Activated CD8-positive, alpha-beta memory T cell treated with anti-CD3 and anti-CD28 coated beads for 1 hour (primary cell): ENCODE results near the gene SNRPA1.
A peak's percentile ranks its signal among the peaks of the same experiment; 100 is the strongest.

Experiments
- DNase-seq, 2 donors: peaks; one replicate each; pipeline ENCODE4 v3.0.0-alpha.2; 2020; ENCODE audit warnings: low read depth in 1 of 2; ENCODE audit errors: extremely low read depth in 1 of 2

Gene SNRPA1

DNA sequence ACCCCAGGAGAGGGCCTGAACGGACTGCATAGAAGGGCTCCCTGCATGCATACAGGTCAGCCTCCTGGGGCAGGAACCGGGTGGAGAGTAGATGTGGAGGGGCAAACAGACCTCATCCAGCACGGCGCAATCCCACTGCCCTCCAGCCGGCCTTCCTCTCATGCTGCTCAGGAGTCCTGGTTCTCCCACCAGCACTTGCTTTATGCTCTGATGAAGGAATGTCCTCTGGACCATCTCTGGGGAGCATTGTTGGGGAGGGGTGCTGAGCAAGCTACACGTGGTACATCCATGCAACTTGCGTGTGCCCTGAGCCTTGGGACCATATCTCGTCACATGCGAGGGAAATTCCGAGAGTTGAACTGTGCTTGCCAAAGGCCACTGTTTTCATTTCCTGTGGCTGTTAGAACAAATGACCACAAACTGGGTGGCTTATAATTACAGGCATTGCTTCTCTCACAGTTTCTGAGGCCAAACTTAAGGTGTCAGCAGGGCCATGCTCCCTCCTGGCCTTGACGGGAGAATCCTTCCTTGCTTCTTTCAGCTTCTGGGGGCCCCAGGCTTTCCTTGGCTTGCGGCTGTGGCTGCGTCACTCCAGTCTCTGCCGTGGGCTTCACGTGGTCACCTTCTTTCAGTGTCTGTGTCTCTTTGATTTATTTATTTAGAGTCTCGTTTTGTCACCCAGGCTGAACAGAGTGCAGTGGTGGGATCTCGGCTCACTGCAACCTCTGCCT lies 30.0 kb downstream of the SNRPA1 start:
- DNase-seq, result no peak

DNA sequence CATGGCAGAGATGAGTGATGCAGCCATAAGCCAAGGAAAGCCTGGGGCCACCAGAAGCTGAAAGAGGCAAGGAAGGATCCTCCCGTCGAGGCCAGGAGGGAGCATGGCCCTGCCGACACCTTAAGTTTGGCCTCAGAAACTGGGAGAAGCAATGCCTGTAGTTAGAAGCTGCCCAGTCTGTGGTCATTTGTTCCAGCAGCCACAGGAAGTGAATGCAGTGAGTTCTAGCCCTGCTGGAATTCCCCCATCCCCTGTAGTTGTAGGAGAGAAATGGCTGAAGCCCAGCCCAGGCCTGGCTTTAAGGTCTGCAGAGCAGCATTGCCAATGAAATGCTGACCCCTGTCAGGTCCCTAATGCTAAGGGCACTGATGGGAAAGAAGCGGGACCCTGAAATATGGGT lies 31.0 kb downstream of the SNRPA1 start:
- no peak for DNase-seq

DNA sequence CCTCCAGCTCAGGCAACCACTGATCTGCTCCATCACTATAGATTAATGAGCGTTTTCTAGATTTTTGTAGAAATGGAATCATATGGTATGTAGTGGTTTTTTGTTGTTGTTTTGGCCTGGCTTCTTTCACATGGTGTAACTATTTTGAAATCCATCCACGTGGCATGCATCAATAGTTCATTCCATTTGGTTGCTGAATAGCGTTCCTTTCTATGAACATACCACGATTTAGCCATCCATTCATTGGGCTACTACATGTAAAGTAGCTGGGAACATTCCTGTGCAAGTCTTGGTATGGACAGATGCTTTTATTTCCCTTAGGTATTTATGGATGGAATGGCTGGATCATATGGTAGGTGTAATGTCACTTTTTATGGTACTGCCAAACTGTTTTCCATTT lies 32.5 kb downstream of the SNRPA1 start:
- no peak for DNase-seq

DNA sequence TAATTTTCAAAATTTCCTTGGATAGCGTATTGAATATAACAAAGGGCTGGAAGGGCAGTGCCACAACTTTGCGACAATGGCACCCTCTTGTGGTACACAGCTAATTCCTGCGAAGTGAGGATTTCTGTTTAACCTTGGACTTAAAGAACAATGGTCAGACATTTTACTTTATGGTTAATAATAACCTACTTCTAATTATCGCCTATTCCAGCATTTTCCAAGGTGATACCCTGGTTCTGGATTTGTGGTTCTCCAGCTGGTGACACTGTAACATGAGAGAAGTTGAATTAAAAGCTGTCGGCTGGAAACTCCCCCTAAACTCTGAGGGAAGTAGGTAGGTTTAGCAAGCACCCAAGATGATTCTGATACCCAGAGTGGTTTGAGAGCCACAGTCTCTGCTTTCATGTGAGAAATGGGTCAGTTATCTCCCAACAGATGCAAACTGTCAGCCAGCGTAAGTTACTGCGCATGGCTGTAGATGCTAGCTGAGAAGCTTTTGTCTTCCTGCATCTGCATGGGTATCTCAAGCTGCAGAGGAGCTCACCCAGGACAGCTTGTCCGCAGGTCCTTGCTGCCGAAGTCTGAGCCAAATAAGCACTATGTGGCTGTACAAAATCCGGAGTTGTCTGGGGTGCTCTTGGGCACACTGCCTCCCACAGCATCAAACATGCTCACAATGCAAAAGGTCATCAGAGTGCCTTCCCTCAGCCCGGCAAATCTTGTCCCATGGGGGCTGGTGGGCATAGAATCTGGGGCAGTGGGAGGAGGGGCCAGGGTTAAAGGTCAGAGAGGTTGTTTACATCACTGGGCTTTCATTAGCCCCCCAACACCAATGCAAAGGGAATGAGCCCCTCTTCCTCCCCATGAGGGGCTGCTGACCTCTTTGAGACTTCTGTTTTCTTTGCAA lies 36.6 kb downstream of the SNRPA1 start:
- peak in 1 of 2 donors; percentile 34 for DNase-seq

DNA sequence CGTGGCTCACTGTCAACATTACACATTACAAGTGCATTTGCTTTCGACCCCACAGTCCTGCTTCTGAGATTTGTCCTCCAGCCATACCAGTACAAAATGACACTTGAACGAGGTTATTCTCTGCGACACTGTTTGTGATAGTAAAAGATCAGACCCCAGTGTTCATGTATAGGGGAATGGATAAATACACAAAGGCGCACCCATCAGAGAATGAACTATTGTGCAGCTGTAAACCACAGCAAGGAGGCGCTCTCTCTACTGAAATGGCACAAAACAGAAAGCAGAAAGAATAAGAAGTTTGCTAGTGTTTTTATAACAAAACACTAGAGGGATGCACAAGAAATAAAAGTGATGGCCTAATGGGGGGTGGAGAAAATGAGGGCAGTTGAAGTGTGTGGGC lies 38.3 kb downstream of the SNRPA1 start:
- no peak for DNase-seq

DNA sequence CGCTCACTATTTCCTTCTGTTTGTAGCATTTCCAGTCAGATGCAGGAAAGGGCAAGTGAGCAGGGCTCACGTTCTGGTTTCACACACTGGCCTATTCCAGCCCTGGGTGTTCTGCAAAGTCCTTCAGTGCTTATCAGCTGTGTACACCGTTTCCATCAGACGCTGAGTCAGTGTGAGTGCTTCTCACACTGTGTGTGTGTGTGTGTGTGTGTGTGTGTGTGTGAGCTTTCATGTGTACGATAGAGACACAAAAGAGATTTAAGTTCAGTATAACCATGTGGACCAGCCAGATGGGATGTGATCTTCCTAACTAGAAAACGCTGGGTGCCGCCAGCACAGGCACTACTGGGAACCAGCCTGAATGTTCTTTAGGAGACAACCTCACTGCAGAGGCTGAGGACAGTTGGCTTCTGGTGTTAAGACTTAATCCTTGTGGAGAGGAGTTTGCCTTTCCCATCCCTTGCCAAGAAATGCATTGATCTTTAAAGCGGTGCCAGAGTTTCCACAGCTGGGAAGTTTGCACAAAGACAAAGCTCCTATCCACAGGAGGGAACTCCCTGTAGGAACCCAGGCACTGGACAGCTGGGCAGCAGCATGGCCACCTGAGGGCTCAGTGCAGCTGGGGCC lies 39.3 kb downstream of the SNRPA1 start:
- no peak for DNase-seq

DNA sequence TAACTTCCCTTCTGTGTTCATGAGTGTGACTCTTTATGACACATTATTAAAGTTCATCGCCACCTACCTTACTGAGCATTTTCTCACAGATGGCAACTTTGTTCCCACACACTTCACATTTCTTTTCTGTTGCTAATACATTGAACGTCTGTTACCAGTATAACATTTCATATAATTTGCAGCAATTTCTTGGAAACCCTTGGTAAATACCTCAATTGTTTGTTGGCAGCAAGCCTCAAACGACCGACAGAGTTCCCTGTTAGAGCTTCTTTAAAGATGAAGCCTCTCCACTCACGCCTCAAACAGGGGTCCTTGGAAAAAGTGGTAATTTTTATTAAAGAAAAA lies 40.0 kb downstream of the SNRPA1 start:
- DNase-seq, result no peak

DNA sequence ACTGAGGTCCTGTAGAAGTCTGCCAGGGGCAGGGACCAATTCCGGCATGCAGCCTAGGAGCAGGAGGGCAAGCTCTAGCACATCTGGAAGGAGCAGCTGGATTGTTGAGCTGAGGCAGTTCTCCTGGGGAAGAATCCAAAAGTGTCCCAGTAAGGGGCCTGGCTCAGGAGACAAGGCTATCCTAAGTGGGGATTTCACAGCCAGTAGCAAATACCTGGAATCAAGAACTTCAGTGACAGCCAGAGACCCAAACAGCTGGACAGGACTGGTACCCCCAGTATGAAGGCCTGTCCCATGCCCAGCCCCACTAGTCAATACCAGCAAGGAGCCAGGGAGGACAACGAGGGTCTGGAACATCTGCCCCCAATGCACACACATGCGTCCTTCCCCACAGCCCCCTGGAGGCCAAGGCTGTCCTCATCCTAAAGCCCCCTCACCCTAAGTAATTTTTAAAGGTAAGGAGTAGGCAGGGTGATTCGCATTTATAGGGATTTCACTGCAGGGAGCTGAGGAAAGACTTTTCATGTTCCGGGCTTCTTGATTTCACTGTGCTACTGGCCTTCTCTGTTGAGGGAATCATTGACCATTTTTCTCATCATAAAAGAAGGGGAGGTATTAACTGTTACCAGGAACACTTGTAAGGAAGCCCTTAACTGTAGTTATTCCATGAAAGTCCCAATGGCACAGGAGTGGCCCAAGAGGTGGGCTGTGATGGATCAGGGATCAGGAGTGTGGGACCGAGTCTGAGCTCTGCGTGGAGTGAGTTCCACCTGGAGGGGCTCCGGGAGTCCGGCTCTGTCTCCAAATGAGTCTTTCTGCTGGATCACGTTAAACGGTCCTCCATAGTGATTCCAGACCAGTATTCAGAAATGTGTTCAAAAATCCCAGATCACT lies 40.6 kb downstream of the SNRPA1 start:
- no peak for DNase-seq

DNA sequence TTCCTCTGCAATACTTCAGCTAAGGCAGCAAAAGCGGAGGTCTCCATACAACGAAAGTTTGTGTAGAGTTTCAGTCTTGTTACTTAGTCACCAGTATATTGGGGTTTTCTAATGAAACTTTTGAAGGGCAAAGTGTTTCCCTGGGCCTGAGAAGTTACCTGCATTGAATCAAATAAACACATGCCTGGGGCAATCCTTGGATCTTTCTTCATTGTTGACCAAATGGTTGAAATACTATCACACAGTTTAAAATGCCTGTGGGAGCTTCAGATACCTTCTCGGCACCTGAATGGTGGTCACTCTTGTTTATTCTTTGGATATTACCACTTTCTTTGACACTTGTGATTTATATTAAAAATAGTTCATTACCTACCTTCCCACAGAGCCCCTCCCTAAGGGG lies 42.2 kb downstream of the SNRPA1 start:
- DNase-seq, result no peak

DNA sequence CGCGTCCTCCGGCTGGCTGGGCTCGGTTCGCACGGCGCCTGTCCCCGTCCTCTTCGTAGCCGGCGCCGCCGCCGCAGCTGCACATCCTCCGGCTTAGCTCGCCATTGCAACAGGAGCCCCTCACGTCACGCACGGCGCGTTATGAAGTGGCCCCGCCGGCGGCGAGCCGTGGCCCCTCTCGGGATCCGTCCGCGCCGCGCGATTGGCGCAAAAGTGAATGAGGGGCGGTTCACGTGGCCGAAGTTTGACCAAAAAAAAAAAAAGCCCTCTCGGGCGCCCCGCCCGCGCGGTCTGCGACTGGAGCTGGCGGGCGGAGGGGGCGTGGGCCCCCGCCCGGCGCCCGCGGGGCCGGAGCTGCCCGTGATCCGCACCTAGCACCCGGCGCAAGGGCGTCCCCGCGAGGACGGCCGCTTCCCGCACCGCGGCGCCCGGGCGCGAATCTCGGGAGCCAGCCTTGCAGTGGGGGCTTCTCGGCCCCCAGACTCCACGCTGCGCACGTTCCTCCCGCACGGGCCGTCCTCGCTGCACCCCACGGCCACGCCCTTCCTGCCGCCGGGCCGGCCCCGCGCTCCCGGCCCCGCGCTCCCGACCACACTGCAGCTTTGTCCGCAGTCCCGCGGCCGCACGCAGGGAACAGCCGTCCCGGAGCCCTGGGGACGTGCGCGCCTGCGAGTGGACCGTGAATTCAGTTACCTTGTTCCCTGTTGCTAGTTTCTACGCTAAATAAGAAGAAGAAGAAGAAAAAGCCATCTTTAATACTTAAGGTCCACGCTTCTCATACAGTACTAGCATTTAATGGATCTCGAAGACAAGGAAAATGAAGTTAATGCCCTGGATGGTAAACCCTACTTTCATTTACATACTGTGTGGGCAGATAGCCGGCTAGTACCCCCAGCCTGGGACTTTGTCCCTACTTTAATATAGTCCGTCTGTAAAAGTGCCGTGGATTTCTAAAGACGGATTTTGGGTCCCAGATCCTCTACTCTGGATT lies 42.9 kb downstream of the SNRPA1 start, which contains the start of gene CHSY1:
CHSY1 (minus strand) TSS at position 219 of the 991 bp plus-strand sequence. CDS start 592 bp downstream, outside the sequence.
- peak; percentile 48 to 80 for DNase-seq

DNA sequence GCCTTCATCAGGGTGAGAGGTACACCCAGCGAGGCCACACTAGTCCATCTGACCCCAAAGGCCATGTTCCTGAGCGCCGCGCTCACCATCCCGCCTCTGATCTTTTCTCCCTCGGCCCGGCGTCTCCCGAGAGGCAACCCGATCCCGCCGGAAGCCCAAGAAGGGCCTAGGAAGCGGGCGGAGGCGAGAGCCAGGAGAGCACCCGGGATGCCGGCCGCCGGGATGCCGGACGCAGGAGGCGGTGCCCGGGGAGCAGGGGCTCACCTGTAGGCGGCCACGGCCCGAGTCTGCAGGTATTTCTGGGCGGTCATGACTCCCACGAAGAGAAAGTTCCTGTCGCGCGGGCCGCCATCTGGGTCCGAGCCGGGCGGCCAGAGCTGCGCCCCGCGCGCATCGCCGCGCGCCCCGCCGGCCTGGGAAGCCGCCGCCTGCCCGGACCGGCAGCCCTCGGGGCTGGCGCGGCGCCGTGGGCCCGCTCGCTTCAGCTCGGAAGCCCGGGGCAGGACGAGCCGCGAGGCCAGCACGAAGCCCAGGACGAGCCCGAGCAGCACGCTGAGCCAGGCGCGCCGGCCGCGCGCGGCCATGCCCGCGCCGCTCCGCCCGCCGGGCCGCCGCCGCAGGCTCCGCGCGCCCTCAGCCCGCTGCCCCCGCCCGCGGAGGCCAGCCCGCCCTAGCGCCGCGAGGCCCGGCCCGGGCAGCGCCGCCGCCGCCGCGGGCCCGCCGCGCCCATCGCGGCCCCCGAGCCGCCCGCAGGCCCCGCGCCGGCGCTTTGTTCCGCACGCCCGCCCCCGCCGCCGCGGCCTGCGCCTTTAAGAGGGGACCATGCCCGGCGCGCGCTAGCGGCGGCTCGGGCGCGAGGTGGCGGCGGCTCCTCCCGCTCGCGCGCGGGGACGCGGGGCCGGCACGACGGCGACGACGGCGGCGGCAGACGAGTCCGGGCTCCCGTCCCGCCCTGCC lies 43.9 kb downstream of the SNRPA1 start:
- DNase-seq, result no peak

DNA sequence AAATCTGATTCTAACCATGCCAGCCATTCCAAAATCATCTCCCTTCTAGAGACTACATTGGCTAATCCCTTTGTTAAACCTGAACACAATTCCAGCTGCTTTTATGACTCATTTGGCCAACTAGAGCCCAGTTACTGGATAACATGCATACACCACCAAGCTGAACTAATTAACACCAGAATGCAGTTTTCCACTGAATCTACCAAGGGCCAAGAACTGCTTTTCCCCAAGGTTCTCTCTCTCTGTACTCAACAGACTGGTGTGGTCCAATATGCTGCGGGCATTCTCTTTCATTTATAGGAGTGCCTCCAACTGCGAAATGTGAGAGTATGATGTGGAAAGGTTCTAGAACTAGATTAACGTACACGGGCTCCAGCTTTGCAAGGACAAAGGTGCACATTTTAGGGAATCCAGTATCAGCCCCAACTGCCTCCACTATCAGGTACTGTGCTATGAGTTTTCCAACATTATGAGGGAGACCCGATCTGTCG lies 44.7 kb downstream of the SNRPA1 start:
- no peak for DNase-seq

DNA sequence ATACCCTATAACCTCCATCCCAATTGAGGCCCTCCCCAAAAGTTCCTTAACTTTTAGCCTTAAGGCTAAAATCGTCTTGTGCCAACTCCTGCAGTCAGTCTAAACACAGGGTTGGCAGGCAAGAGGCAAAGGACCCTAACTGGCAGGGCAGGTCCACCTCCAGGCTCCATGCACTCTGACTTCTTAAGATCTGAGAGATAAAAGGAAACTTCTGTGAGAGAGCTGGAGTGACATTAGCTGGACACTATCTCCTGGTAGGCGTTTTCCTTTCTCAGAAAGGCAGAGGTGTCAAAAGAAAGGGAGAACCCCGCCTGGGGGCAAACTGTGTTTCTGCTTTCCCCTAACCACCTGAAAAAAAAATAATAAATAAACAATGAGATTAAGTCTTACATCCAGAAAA lies 46.8 kb downstream of the SNRPA1 start:
- DNase-seq, result no peak

DNA sequence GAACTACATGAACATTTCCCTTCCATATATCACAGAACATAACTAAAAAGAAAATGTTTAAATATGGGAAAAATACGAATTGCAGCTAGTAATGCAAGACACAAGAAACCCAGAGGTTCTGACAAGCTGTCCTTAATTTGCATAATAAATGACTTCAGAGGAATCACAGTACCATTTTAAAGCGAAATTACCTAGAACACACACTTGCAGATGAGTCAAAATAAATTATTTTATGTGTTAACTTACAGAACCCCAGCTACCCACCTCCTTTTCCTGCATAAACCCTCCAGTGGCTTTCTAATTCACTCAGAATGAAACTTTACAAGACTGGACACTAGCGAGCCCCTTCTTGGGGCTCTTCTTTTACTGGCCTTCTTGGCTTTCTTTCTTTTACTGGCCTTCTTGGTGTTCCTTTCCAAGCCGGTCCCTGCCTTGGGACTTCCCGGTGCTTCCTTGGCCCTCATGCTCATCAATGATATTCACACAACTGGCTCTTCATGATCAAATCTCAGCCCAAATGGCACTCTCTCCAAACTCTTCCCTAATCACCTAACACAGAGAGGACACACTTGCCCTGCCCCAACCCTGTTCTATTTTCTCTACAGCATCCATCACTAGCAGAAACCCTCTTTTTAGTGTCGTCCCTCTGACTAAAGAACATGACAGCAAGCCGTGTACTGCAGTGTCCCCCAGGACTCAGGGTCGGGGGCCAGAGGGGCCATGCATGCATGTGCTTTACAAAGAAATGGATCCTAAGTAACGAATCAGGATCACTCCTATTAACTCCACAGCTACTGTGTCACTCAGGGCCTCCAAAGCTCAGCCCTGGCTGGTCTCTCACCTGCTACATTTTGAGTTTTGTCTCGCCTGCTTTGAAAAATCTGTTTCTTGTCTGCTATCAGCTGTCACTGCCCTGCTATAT lies 48.0 kb downstream of the SNRPA1 start:
- DNase-seq, result no peak

DNA sequence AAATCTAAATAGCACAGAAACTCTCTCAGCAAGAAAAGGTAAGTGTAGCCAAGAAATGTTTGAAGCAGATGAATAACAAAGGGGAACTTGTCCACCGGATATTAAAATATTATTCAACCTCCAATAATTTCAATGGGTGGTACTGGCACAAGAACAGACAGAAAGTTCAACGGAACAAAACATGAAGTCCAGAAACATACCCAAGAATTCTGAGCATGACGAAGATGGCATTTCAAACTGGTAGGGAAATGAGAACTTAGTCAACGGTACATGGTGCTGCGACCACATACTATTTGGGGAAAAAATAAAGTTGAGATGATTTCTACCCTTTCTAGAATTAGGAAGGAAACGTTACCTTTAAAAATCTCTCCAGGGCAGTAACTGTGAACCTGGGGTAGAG lies 48.7 kb downstream of the SNRPA1 start:
- DNase-seq, result no peak

DNA sequence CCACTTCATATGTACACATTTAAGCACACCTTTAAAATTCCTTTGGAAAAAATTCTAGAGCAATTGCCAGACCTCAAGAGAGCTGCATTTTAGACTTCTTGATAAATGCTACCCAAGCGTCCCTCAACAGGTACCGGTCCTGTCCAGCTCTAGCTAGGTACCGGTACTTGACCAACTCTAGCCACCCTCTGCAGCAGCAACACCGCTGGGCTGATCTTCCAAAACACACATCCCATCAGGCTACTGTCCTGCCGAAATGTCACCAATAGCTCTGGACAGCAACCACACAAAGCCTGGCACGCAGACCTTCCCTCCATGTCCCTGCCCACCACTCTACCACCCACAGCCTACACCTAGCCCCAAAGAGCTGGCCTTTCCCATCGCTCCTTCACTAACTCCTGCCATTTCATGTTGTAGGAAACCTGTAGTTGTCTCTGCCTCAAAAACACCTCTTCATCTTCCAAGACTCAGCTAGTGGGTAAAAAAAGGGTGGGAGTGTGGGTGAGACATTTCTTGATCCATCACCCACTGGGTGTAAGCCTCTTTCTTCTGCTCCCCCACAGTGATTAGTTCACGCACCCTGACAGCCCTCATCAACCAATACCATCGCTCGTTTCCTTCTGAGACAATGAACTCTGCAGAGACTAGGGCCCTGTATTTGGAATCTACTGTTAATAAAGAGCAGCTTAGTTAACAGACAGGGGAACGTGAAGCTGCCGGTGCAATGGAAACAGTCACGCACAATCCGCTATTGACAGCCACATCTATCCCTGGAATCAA lies 50.0 kb downstream of the SNRPA1 start:
- DNase-seq, result no peak
